DMS53 treated with DMSO at 0.1 percent for 48 hours (cell line): ENCODE measurements around the gene GRIFIN.

Experiments used
- DNase-seq: peaks from one replicate; lab custom pipeline; 2025; ENCODE audit not compliant: unreplicated experiment; lab: John Stamatoyannopoulos, UW

Gene GRIFIN, protein sequence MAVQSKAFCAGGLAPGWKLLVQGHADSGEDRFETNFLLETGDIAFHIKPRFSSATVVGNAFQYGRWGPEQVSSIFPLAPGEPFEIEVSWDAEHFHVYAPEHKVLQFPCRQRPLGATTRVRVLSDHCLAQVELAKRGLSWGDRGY

DNA sequence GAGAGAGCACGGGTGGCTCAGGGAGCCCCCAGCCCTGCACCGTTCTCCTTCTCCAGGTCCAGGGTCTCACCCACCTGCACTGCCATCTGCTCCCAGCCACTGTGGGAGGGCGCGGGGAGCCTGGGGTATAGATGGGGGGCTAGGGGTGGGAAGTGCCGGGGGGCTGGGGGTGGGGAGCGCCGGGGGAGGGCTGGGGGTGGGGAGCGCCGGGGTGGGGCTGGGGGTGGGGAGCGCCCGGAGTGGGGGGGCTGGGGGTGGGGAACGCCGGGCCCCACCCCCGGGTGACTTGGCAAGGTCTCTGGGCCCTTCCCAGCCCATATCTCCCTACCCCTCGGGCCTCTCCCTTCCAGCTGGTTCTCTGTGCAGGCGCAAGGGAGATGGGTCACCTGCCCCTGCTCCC lies at the start of gene GRIFIN:
Gene GRIFIN (minus strand): TSS at position 101 of the 400 bp plus-strand sequence. CDS start 15 bp downstream, at position 86.
- no peak for DNase-seq

DNA sequence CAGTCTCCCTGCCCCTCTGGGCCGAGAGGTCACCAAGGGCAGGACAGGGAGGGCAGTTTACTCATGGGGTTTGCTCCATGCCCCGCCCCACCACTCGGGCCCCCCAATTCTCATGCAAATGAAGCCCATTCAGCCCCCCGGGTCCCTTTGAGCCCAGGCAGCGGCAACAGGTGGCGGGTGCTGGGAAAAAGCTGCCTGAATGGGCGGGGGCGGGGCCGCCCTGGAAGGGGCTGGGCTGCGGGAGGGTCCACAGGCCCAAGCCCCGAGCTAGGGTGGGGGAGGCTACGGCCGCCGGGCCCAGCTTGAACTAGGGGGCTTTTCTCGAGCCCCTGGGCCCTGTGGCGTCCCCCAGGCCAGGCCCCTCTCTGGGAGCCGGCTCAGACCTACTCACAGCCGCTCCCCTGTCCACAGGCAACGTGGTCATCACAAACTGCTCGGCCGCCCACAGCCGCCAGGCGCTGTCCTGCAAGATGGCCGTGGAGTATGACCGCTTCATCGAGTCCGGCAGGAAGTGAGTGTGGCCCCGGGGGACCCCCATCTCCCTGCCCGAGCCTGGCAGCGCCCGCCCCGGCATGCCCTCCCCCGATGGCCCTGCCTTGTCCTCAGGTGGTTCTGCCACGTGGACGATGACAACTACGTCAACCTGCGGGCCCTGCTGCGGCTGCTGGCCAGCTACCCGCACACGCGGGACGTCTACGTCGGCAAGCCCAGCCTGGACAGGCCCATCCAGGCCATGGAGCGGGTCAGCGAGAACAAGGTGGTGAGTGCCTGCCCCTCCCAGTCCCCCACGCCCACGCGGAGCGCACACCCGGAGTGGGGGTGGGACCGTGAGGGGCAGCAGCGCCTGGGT lies 48.8 kb upstream of the GRIFIN start:
- DNase-seq, result no peak

DNA sequence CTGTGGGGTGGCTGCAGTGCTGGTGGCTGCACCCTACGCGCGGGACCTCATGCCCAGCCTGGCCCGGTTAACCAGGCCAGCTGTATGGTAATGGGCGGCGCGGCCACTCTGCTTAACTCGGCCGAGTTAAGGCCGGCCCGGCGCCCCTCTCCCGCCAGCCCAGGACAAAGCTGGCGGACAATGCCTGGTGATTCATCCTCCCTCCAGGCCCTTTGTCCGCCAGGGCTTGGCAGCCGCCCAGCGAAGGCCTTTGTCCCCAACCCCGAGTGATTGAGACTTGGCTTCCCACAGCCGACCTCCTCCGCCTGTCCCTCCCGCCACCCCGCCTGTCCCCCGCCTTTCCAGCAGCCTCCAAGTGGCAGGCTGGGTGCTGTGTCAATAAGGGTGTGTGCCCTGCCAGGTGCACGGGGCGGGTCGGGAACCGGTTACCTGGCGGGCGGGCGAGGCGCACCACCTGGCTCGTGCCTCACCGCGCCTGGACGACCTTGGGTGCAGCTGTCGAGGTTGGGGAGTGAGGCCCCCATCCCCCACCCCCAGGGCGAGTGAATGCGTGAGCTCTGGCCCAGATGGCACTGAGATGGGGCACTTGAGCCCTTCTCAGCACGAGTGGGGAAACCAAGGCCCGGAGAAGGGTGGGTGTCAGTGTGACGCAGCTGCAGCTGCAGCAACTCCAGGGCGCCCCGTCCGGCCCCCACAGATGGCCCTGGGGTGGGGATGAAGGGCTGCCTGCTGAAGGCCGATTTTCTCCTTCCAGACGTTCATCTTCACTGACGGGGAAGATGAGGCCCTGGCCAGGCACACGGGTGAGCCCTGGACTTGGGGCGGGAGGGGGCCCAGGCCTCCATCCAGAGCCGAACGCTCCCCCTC lies 48.0 kb upstream of the GRIFIN start:
- DNase-seq, result peak; percentile 95

DNA sequence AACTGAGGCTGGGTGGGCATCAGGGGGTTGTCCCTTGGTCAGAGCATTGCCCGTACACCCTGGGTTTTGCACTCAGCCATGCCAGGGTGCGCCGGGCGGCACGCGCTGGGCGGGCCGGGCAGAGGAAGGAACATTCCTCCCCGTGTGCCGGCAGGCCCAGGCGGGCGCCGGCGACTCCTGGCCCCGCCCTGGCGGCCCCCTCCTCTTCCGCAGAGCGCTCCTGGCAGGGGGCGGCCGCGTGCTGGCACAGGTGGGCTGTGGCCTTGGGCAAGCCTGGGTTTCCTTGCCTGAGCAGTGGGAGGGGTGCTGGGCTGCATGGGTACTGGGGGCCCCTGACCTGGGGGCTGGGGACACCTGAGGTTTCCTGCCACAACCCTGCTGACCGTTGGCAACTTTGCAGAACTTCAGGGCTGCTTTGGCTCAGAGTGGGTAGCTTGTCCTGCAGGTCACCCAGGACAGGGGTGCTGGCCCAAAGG lies 47.3 kb upstream of the GRIFIN start:
- no peak for DNase-seq

DNA sequence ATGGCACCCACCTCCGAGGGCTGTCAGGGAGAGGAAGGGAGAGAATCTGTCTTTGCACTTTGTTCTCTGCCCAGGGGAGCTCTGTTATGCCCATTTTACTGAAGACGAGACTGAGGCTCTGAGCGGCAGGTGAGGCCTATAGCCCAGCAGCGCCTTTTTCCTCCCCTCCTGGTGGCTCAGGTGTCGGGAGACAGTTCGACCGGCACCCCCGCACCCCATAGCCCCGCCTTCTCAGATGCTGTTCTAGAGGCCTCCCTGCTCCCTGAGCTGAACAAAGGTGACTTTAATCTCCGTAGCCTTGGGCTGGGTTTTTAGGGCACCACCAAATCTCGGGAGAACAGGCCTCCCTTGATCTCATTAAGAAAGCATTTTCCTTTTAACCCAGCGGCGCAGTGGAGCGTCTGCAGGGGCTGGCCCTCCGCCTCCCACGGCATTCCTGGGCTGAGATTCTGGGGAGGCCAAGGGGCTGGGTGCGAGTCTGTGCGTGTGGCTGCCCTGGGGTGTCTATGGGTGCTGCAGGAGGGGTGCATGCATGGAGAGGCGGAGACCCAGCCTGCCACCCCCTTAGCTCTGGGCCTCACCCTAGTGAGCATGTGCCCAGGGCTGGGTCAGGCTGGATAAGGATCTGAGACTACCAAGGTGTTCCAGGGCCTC lies 46.7 kb upstream of the GRIFIN start:
- DNase-seq, result no peak

DNA sequence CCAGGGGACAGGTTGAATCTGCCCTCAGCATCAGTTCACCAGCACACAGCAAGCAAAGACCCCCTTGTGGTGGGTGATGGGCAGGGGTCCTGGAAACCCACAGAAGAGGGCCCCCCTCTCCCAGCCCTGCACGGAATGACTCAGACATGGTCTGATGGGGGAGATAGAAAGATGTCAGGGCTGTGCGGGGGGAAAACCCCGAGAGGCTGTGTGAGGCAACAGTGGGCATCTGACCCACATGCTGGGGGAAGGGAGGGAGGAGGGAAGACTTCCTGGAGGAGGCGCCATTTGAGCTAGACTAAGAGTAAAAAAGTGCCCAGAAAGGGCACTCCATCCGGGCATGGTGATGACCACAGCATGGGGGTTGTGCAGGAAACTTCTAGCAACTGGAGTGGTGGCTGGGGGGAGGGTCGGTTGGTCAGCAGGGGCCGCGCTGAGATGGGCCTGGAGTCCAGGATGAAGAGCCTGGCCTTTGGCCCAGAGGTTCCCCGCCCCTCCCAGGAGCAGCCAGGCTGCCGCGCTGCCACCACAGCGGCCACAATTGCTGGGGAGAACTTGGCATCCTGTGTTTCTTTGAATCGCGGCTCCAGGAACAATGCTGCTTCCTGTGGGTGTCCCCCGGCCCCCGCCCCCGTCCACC lies 45.9 kb upstream of the GRIFIN start:
- DNase-seq, result no peak

DNA sequence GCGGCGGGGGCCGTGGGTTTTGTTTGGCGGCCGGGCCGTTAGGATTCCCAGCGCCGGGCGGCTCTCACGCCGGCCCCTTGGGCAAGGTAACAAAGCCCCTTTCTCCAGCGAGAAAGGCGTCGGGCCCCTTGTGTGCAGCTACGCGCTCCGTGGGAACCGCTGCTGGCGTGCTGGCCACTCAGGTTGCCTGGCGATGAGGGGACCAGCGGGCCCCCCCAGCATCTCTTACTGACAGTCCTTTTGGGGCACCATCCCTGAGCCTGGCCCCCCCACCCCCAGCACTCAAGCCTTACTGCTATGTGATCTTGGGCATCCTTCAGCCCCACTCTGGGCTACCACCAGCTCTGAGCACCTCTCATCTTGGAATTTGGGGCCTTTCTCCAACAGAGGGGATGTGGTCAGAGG lies 45.1 kb upstream of the GRIFIN start:
- no peak for DNase-seq

DNA sequence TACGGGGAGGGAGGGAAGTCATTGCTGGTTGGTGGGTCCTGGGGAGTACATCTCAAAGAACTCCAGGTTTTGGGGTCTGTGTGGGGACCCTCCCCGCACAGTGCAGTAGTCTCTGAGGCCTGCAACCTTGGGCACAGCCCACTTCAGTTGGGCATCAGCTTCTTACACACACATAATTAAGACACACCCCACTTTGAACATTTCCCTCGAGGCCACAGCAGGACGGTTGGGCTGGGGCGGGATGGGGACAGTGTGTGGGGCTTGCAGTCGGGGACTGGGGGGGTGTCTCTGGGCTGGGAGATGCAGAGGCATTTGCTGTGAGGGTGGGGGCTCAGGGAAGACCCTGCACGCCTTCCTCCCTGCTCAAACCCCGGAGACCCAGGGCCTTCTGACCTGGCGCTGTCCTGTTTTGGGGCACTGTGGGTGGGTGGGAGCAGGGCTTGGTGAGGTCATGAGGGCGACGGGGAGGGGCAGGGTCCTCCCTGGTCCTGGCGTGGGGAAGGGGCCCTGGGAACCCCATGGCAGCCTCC lies 44.6 kb upstream of the GRIFIN start:
- no peak for DNase-seq

DNA sequence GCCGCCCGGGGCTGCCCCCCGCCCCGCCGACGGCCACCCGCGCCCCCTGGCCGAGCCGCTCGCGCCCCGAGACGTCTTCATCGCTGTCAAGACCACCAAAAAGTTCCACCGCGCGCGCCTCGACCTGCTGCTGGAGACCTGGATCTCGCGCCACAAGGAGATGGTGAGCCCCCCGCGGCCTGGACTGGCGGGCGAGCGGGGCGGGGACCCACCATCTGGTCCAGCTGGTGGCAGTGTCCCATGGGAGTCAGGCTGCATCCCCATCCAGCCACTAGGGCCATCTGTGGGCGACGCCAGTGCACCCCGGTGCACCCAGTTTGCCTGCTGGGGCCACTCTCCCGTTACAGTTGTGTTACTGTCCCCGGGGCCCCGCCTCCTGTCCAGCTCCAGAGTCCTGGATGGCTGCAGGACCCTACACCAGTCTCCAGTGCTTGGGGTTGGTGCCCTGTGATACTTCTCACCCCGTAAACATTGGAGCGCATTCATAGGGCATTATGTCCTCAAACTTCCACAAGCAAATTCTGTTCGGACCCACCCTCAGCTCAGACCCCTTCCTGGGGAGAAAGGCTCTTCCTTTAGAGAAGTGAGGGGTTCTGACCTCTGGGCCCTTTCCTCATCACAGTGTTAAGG lies 44.0 kb upstream of the GRIFIN start:
- DNase-seq, result no peak

DNA sequence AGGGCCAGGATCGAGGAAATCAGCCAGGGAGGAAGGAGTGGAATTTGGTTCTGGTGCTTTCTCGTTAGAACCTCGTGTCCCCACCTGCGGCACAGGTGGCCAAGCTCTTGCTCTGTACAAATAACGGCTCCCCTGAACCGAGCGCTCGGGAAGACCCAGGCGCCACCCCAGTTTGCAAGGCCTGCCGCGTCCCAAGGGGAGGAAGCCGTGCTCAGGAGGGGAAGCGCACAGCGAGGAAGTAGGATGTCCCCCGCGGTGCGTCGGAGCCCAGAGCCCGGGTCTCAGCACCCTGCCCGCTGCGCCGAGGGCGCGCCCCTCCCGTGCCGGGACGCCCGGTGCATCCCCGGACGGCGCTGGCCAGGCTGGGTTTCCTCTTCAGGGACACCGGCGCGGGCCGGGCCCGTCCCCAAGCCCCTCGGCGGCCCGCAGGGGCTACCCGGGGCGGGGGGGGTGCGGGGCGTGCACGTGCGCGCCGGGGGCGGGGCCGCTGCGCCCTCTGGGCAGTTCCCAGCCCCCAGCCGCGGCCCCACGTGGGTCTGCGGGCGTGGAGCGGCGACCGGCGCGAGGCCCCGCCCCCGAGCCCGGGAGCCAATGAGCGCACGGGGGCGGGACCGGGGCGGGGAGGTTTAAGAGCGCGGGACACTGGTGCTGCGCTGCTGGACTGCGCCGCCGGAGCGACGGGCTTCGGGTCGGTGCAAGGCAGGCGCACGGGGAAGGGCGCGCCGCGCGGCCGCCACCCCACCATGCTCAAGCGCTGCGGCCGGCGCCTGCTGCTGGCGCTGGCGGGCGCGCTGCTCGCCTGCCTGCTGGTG lies 43.1 kb upstream of the GRIFIN start, which contains the start of gene LFNG:
Gene LFNG (plus strand): TSS at position 656 of the 812 bp plus-strand sequence. CDS start 88 bp downstream, at position 744.
- DNase-seq, result no peak

DNA sequence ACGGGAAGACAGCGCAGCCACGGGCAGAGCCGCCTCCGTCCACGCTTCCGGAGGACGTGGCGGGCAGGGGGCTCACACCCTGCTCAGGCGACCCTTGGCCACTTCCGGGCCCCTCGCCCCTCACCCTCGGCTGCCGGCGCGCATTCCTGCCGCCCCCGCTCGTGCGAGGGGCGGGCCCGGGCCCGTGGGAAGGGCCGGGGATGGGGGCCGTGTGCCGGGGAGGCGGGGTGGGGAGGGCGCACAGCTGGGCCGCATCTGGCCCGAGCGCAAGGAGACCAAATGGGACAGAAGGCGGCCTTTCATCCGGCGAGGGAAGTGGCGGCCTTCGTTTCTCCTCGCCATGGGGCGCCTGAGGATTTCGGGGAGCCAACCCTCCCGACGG lies 42.5 kb upstream of the GRIFIN start:
- DNase-seq, result no peak

DNA sequence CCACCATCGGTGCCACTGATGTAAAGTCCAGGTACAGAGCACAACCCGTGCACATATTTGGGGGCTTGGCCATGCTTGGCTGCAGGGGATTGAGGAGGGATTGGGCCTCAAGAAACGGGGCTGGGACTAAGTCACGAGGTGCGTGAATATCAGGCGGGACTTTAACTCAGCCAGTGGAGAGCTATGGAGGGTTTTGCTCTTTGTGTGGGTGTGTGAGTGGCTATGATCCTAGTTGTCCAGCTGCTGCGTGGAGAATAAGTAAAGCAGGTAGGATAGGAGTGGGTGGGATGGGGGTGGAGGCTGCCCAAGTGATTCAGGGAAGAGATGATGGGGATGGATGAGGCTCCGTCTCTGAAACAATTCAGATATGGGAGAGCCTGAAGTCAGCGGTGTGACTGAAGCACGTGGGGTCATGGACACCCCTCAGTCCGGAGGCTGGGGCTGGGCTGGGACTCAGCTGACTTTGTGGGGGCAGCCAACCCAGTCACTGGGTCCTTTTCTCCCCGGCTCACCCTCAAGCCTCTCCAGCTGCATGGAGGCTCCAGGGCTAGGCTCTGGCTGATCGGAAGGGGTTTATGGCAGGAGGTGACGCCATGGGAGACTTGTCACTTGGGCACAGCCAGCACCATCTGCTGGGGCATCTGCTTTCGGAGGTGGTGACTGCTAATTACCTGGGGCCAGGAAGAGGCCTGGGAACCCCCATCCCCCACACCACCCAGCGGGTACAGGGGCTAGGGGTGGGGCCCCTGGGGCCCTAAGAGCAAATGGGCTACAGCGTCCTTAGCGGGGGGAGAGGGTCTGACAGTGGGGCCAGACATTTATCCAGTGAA lies 41.7 kb upstream of the GRIFIN start:
- no peak for DNase-seq

DNA sequence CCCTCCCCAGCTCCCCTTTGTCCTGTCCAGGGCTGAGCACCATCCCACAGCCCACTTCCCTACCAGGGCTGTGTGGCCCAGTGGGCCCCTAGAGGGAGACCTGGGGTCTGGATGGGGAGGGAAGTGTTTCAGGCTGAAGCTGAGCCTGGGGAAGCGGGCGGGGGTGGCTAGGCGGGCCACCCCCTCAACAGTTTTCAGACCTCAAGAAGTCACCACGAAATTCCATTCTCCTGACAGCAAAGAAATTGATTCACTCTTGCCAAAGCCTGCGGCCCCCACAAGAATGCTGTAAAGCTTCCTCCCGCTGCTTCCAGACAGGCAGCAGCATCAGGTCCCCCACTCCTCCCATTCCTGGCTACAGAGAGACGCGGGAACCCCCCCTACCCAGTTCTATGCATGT lies 40.8 kb upstream of the GRIFIN start:
- no peak for DNase-seq

DNA sequence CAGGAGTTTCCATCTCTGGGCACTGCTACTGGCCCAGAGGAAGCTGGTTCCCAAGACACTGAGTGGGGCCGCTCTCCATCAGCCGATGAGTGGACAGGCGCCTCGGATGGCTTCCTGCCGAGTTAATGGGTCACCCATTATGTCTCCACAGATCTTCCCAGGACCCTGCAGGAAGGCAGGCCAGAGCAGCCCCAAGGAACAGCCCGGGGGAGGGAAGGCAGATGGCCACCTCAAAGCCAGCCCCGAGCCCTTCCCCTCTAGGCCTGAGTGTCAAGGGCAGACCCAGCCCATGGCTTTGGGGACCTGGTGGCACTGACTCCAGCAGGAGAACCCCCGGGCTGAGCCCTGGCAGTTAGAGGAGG lies 40.0 kb upstream of the GRIFIN start:
- DNase-seq, result no peak

DNA sequence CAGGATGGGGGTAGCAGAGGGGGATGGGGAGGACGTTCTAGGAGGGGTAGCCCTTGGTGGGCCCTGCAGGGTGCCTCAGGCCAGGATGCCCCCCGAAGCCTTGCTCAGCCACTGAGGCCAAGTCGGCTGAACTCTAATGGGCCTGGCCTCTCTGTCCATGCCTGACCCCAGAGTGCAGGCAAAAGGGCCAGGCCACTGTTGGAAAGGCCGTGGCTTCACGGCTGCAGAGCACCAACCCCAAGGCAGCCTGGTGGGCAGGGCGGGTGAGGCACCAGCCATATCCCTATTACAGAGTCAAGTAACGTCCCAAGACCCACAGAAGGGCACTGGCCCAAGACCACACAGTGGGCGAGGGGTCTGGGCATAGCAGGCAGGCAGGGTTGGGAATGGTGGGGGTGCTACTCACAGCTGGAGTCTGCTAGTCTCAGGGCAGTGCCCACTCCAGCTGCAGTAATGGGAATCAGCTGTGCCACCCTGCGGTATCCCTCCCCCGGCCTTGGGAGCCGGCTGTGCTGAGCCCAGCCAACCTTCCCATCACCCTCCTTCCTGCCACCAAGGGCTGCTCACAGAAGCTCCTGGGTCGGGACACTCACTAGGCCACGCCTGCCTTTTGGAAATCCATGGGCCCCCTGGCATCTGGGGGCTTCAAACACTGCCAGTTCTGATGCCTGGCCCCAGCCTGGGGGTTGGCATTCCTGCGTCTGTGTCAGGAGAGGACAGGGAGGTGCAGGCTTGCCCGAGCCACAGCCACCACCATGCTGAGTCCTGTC lies 39.4 kb upstream of the GRIFIN start:
- DNase-seq, result no peak

DNA sequence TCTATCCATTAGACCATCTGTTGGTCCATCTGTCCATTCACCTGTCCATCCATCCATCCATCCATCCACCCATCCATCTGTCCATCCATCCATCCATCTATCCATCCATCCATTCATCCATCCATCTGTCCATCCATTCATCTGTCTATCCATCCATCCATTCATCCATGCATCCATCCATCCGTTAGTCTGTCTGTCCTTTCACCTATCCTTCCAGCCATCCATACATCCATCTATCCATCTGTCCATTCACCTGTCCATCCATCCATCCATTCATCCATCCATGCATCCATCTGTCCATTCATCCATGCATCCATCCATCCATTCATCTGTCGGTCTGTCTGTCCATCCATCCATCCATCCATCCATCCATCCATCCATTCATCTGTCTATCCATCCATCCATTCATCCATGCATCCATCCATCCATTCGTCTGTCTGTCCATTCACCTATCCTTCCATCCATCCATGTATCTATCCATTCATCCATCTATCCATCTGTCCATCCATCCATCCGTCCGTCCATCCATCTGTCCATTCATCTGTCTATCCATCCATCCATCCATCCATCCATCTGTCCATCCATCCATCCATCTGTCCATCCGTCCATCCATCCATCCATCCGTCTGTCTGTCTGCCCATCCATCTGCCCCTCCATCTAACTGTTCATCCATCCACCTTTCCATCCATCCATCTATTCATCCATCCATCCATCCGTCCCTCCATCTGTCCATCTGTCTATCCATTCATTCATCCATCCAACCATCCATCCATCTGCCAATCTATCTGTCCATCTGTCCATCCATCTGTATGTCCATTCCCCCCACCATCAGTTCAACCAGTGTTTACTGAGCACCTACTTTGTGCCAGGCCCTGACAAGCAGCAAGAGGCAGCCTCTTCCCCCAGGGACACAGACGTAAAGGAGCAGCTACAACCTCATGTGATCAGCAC lies 38.5 kb upstream of the GRIFIN start:
- DNase-seq, result no peak
